Suppressor macrophage treated with lipopolysaccharide for 1 hour (primary cell): ENCODE data around the gene TAS2R19.
"Not testable (repeated sequence)": the region's sequence is repeated elsewhere in the genome, so short reads cannot be mapped to it uniquely, and the experiment has no call there.

Experiments
- DNase-seq, 3 donors: peaks; one replicate each; pipeline ENCODE4 v3.0.0-alpha.2; 2020 to 2022

The TAS2R19 gene

GRCh38 chr12:11022520-11022919 is at the start of gene TAS2R19:
TAS2R19 (minus strand) TSS chr12:11022620; CDS start chr12:11022571, 49 bp downstream.
- no peak for DNase-seq

- no peak for DNase-seq
Observed at GRCh38 chr12:11071414-11071813, 49.0 kb upstream of the TAS2R19 start.

DNA sequence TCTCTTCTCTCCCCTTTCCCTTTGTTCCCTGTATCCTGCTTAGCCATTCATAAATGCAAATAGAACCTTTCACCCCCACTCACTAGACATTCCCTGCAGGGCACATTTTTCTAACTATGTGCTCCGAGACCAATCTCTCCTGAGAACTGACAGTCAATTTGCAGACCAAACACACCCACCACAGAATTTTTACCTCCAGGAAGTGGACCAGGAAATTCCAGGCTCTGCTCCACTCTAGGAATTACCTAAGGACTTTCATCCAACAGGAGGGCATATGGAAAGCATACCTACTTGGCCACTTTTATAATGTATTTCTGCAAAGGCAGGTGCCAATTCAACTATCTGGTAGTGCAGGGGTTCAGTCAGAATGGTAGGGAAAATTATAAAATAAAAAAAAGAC is 48.6 kb upstream of the TAS2R19 start:
- no peak for DNase-seq

DNA sequence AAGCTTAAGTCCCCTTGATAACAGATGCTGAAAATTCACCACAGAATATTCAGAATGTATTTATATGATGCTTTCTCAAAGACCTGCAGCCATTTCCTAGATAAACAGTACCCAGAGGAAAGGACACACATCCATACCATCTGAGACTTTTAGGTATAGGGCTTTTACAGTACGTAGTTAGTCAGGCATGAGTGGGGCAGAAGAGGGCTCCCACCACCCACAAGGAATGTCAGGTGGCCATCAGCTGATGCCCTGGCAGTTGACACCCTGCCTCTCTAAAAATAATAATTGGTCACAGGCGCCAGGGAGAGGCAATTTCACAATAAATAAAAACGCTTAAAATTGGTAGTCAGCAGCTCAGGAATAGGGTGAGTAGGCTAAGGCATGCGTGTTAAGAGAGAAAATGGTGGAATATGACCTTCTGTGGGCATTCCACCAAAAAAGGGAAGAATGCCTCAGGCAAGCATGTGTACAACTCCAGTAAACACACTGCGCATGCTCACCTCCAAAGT is 47.5 kb upstream of the TAS2R19 start:
- DNase-seq, result peak in 1 of 3 donors; percentile 22

GRCh38 chr12:11067514-11067913 is 45.1 kb upstream of the TAS2R19 start:
- no peak for DNase-seq

DNA sequence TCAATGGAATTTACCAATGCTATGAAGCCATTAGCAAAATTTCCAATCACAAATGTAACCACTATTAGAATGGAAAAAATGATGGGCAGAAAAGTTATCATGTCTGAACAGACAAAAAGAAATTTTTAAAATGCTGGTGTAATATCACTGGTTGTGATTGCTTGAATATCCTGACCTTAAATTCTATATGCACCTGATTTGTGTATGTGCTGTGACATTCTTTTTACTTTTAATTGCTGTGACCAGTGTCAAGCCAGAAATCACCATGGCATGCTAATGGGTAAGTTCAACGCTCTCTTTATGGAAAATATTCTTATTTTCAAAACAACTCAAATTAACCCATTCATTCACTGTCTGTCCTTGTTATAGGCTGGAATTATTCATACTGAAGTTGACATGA is 39.8 kb upstream of the TAS2R19 start, which contains the start of gene TAS2R46:
Gene TAS2R46 (minus strand): TSS at position 101 of the 400 bp plus-strand sequence. CDS start 0 bp downstream, at position 101.
- not testable (repeated sequence) for DNase-seq

GRCh38 chr12:11059784-11060183 is 37.4 kb upstream of the TAS2R19 start:
- peak in 2 of 3 donors; percentile 2 to 38 for DNase-seq

DNA sequence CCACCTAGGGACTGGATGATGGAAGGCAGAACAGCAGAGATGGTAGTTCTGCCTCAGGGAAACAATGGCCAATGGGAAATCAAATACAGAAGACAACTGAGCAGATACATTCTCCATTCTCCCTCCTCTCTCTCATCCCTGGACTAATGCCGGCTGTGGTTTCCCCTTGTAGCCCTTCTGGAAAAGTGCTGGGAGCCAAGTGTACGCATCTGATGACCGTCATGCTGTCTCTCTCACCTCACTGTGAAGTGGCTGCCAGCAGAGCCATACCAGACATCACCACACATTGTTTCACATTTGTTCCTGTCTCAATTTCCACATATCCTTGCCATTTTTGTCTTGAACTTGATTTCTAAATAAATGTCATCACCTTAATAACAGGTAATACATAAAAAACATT is 36.6 kb upstream of the TAS2R19 start:
- DNase-seq, result no peak

- no peak for DNase-seq
Observed at GRCh38 chr12:11055306-11055705, 32.9 kb upstream of the TAS2R19 start.

DNA sequence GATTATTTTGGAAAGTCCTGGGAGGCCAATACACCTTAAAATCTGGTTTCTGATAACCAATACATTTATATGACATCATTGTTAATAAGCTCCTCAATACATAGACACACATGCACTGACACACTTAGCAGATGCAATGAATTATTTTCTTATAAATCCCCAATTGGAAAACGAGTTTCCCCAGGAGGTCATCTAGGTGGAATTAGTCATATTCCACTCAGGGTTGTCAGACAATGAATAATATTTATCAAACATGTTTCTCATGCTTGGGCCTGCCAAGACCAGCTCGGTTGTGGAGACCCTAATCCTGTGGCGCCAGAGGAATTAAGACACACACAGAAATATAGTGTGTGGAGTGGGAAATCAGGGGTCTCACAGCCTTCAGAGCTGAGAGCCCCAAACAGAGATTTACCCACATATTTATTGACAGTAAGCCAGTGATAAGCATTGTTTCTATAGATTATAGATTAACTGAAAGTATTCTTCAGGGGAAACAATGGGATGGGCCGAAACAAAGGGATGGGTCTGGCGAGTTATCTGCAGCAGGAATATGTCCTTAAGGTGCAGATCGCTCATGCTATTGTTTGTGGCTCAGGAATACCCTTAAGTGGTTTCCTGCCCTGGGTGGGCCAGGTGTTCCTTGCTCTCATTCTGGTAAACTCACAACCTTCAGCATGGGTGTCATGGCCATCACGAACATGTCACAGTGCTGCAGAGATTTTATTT is 27.5 kb upstream of the TAS2R19 start:
- not testable (repeated sequence) for DNase-seq

DNA sequence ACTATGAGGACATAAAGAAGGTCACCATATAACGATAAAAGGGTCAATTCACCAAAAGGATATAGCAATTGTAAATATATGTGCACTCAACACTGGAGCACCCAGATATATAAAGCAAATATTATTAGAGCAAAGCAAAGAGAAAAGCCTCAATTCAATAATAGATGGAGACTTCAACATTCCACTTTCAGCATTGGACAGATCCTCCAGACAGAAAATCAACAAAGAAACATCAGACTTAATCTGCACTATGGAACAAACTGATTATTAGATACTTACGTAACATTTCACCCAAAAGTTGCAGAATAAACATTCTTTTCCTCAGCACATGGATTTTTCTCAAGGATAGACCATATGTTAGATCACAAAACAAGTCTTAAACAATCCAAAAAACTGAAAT is 18.9 kb upstream of the TAS2R19 start:
- DNase-seq, result not testable (repeated sequence)

GRCh38 chr12:11040162-11040561 is 17.7 kb upstream of the TAS2R19 start:
- no peak for DNase-seq

DNA sequence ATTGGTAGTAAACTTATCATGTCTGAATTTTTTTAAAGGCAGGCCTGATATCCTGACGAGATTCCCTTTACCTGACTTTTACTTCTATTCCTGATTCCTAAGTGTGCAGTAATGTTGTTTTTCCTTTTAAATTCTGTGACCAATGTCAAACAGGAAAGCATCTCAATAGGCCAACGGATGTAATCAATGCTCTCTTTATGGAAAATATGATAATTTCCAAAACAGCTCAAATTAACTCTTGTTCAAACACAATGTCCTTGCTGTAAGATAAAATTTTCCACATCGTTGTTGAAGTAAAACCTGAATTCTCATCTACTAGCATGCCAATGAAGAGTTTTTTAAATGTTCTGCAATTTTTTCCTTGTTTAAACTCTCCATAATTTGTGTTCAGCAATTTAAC is 16.8 kb upstream of the TAS2R19 start:
- no peak for DNase-seq

- not testable (repeated sequence) for DNase-seq
Observed at GRCh38 chr12:11033959-11034358, 11.5 kb upstream of the TAS2R19 start.

GRCh38 chr12:11031307-11031706 is 8.9 kb upstream of the TAS2R19 start, which contains the start of gene TAS2R31:
TAS2R31 (minus strand) TSS chr12:11031407; CDS start chr12:11031335, 72 bp downstream.
- DNase-seq, result no peak

DNA sequence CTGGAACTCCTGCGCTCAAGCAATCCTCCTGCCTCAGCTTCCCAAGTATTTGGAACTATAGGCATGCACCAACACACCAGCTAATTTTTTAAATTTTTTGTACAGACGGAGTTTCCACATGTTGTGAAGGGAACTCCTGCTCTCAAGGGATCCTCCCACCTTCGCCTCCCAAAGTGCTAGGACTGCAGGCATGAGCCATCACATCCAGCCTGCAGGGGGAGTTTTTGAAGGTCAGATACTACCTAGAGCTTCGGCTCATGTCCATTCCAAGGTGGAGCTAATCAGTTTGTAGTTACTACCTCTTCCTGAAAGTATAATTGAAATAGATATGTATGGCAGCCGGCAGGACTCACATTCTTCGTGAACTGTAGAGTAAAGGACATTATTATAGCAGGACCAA is 3.7 kb upstream of the TAS2R19 start:
- DNase-seq, result no peak

DNA sequence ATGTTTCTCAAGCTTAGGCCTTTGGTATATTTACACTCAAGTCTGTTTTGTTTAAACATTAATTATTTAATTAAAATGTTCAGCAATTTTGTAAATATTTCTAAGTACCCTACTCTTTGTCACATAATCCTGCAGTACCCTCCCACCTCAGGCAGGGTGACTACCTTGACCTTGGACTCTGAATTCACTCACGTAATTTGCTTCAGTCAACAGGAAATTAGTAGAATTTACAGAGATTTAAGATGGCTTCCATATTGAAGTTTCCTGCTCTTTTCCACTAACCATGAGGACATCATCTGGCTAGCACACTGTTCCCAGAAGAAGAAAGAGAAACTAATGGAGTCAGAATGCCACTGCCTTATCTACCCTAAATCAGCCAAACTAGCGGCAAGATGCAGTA is 967 bp upstream of the TAS2R19 start:
- DNase-seq, result no peak

- no peak for DNase-seq
Observed at GRCh38 chr12:11016937-11017336, 5.5 kb downstream of the TAS2R19 start.

DNA sequence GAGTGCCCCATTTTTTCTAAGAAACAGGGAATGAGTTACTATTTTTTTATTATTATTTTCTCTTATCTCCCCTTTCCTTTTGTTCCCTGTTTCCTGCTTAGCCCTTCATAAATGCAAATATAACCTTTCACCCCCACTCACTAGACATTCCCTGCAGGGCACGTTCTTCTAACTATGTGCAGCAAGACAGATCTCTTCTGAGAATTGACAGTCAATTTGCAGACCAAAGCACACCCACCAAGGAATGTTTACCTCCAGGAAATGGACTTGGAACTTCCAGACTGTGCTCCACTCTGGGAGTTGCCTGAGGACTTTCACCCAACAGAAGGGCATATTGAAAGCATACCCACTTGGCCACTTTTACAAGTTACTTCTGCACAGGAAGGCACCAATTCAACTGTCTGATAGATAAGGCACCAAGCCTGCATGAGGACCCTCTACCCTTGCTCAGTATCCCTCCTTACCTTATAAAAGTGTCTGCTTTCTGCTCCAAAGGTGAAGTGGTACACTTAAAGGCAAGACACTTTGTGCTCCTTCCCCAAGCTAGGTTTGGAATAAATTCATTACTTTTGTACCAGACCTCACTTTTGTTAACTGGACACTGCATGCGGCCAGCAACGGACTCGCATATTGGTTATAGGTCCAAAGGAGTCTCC is 6.5 kb downstream of the TAS2R19 start:
- DNase-seq, result no peak

GRCh38 chr12:11014234-11014633 is 8.2 kb downstream of the TAS2R19 start:
- no peak for DNase-seq

- no peak for DNase-seq
Observed at GRCh38 chr12:11007608-11008007, 14.8 kb downstream of the TAS2R19 start.

GRCh38 chr12:10998204-10998603 is 24.2 kb downstream of the TAS2R19 start, which contains the start of gene TAS2R20:
TAS2R20 (minus strand) TSS chr12:10998304; CDS start chr12:10997875, 429 bp downstream.
- DNase-seq, result no peak

DNA sequence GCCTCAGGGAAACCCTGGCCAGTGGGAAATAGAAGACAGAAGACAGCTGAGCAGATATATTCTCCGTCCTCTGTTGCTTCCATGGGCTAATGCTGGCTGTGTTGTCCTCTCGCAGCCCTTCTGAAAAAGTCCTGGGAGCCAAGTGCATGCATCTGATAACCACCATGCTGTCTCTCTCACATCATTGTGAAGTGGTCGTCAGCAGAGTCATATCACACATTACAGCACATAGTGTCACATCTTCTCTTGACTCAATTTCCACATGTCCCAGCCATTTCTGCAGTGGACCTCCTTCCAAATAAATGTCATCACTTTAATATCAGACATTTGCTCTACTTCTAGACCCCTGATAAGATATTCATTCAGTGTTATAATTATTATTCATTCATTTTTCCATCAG is 28.1 kb downstream of the TAS2R19 start:
- DNase-seq, result no peak

GRCh38 chr12:10989107-10989506 is 33.3 kb downstream of the TAS2R19 start:
- no peak for DNase-seq
